Fibroblast of lung (primary cell): ENCODE results near the gene C7orf57. TPM values are rescaled to one million over a fixed set of nuclear protein-coding genes. Genes with fewer than 3 reads are reported as not detected.

Source experiments
- DNase-seq, 2 donors: peaks; one replicate each; pipeline versions ENCODE4 v3.0.0 to v3.0.0-alpha.2; 2010; ENCODE audit warnings: low read depth in 2 of 2
- H2AFZ ChIP-seq: 2 replicates; pipeline ENCODE4 v1.5.1; 2012; ENCODE audit warnings: low read length, control low read depth, inconsistent platforms
- H3K27ac ChIP-seq: 2 replicates; pipeline ENCODE4 v1.5.1; 2011; ENCODE audit warnings: low read length, control low read depth; ENCODE audit not compliant: insufficient read depth
- H3K27me3 ChIP-seq: 2 replicates; pipeline ENCODE4 v1.5.1; 2011; ENCODE audit warnings: mild to moderate bottlenecking, low read length; ENCODE audit not compliant: control insufficient read depth, insufficient read depth
- H3K36me3 ChIP-seq: 2 replicates; pipeline ENCODE4 v1.5.1; 2011; ENCODE audit warnings: low read length; ENCODE audit not compliant: control insufficient read depth, insufficient read depth
- H3K4me1 ChIP-seq: 2 replicates; pipeline ENCODE4 v1.5.1; 2011; ENCODE audit warnings: low read length; ENCODE audit not compliant: control insufficient read depth, insufficient read depth; ENCODE audit errors: extremely low read depth
- H3K4me2 ChIP-seq: 2 replicates; pipeline ENCODE4 v1.5.1; 2011; ENCODE audit warnings: low read length, control low read depth; ENCODE audit not compliant: insufficient read depth; ENCODE audit errors: extremely low read depth
- H3K4me3 ChIP-seq, 4 experiments: fragments of 200-600 bp in 1 of 4; sonication (generic) in 1 of 4; replicated peaks in 1 of 4; 2 replicates each; pipeline ENCODE4 v1.5.1; 2011 to 2016; ENCODE audit warnings: low read length in 4 of 4, low read depth in 3 of 4, mild to moderate bottlenecking in 3 of 4, control low read depth in 2 of 4, inconsistent platforms in 1 of 4, mixed read lengths in 1 of 4; ENCODE audit not compliant: insufficient read depth in 1 of 4; ENCODE audit errors: control extremely low read depth in 1 of 4
- H3K79me2 ChIP-seq: 2 replicates; pipeline ENCODE4 v1.5.1; 2012; ENCODE audit warnings: mild to moderate bottlenecking, low read length, inconsistent platforms; ENCODE audit not compliant: control insufficient read depth, insufficient read depth
- H3K9ac ChIP-seq: 2 replicates; pipeline ENCODE4 v1.5.1; 2011; ENCODE audit warnings: mild to moderate bottlenecking, low read length, control low read depth; ENCODE audit not compliant: insufficient read depth
- H3K9me3 ChIP-seq: 2 replicates; pipeline ENCODE4 v1.5.1; 2012; ENCODE audit warnings: low read depth, low read length; ENCODE audit not compliant: control insufficient read depth, insufficient read depth
- H4K20me1 ChIP-seq: 2 replicates; pipeline ENCODE4 v1.5.1; 2011; ENCODE audit warnings: low read length; ENCODE audit not compliant: control insufficient read depth, insufficient read depth; ENCODE audit errors: extremely low read depth
- EZH2 ChIP-seq: IDR thresholded peaks from 2 replicates; pipeline ENCODE4 v1.5.1; 2012; ENCODE audit warnings: low read length, control low read depth, mild to moderate bottlenecking; ENCODE audit errors: missing control alignments
- polyA plus RNA-seq, 2 donors: library from polyadenylated mRNA; depleted of rRNA in 1 of 2; stranded (reverse) in 1 of 2; unstranded in 1 of 2; fragments of >200 nt; gene quantifications; 2 replicates each; pipeline ENCODE4 v1.2.1, GENCODE V29; 2011 to 2012; ENCODE audit warnings: missing spikeins in 1 of 2
- total RNA-seq: library from RNA; depleted of rRNA; stranded (reverse); fragments of >200 nt; gene quantifications from 2 replicates; pipeline ENCODE4 v1.2.1, GENCODE V29; 2014
- TF ChIP-seq, protein P1 (sequence below), 2 donors: IDR thresholded peaks in 1 of 2; conservative IDR thresholded peaks in 1 of 2; 1 replicate in 1 of 2; 2 replicates in 1 of 2; pipeline ENCODE4 v1.5.1; 2011 to 2012; ENCODE audit warnings: low read length in 2 of 2, control low read depth in 1 of 2, inconsistent platforms in 1 of 2, low read depth in 1 of 2, mild to moderate bottlenecking in 1 of 2

The C7orf57 gene
- total and polyA plus RNA-seq, 2 donors (not counting 1 experiment from before 2014, with no cell fraction given): not detected

DNA sequence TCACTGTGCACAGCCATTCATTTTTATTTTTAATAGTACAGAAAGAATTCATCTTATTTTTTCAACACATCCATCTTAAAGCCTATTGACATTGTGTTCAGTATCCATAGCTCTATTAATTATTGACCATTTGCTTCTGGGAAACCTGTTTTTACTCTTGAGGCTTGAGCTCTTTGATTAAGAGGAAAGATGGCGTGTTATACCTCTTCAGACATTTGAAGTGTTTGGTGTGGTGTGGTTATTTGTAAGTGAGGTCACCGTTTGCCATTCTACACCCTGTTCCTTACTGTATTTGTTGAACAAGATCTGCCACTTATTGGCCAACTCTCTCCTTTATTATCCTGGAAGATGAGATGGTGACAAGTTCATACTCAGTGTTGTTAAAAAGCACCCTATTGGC lies 18.4 kb downstream of the C7orf57 start:
- Histone ChIP-seq H3K27me3 (no peaks in the 10 kb centered on the region), H3K9me3 (no peaks in the 10 kb centered on the region), H3K36me3 (no peaks in the 10 kb centered on the region), H3K4me3 (no peak overlapping the region), H3K4me1 (no peaks in the 10 kb centered on the region), H3K27ac (no peak overlapping the region), H3K9ac (no peak overlapping the region), H4K20me1 (no peaks in the 10 kb centered on the region), H2AFZ (no peak overlapping the region), H3K79me2 (no peaks in the 10 kb centered on the region), H3K4me2 (no peak overlapping the region)
- DNase-seq: no peak
- TF ChIP-seq EZH2: no peak
- TF ChIP-seq, protein P1, sequence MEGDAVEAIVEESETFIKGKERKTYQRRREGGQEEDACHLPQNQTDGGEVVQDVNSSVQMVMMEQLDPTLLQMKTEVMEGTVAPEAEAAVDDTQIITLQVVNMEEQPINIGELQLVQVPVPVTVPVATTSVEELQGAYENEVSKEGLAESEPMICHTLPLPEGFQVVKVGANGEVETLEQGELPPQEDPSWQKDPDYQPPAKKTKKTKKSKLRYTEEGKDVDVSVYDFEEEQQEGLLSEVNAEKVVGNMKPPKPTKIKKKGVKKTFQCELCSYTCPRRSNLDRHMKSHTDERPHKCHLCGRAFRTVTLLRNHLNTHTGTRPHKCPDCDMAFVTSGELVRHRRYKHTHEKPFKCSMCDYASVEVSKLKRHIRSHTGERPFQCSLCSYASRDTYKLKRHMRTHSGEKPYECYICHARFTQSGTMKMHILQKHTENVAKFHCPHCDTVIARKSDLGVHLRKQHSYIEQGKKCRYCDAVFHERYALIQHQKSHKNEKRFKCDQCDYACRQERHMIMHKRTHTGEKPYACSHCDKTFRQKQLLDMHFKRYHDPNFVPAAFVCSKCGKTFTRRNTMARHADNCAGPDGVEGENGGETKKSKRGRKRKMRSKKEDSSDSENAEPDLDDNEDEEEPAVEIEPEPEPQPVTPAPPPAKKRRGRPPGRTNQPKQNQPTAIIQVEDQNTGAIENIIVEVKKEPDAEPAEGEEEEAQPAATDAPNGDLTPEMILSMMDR (conservative IDR thresholded peaks at IDR 0.05 in 1 of 2, IDR thresholded peaks at IDR 0.05 in 1 of 2; ENCODE audit: low read depth in 1 of 2, low read length in 2 of 2): no peak

DNA sequence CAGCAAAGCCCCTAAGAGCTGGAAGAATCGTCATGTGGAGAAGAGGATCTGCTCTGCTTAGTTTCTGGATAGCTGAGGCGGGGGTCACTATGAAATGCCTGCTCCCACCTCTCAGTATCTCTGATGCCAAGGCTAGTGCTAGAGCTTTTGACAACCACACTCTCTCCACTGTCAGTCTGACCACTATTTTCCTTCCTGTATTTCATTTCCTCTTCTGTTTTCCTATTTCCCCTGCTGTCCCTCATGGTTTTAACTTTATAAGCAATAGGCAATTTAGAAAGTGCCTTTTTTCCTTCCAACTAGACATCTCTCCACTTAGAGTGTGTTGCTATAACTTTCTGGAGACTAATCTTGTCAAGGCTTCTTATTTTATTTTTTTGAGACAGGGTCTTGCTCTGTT lies 23.6 kb downstream of the C7orf57 start:
- no peaks in the 10 kb centered on the region for H3K79me2 ChIP-seq
- no peak overlapping the region for H3K4me3 ChIP-seq
- H3K9me3 ChIP-seq: no peaks in the 10 kb centered on the region
- TF ChIP-seq, protein P1 (conservative IDR thresholded peaks at IDR 0.05 in 1 of 2, IDR thresholded peaks at IDR 0.05 in 1 of 2; ENCODE audit: low read depth in 1 of 2, low read length in 2 of 2): no peak
- TF ChIP-seq EZH2: no peak
- no peak overlapping the region for H2AFZ ChIP-seq
- H3K4me2 ChIP-seq: no peak overlapping the region
- no peak overlapping the region for H3K9ac ChIP-seq
- H4K20me1 ChIP-seq: no peaks in the 10 kb centered on the region
- no peaks in the 10 kb centered on the region for H3K36me3 ChIP-seq
- no peak overlapping the region for H3K27ac ChIP-seq
- no peak for DNase-seq
- no peaks in the 10 kb centered on the region for H3K27me3 ChIP-seq
- H3K4me1 ChIP-seq: no peaks in the 10 kb centered on the region

DNA sequence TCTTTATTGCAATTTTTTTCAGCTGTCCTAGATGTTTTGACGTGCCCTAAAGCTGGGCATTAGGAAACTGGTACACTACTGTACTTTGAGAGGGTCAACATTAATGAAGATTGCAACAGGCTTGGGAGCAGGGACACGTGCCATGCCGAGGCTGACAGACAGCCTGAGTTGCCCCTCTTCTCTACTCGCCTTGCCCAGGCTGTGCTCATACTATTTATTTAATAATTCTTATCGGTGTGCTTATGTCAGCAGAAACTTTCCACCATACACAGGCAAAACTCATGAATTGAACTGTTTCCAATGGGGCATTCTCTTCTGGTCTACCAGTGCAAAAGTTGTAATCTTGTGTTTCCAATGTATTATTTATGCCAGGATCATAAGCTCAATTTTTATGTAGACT lies 24.4 kb downstream of the C7orf57 start:
- TF ChIP-seq EZH2: no peak
- TF ChIP-seq, protein P1 (conservative IDR thresholded peaks at IDR 0.05 in 1 of 2, IDR thresholded peaks at IDR 0.05 in 1 of 2; ENCODE audit: low read depth in 1 of 2, low read length in 2 of 2): no peak
- Histone ChIP-seq H3K27me3 (no peaks in the 10 kb centered on the region), H3K4me3 (no peak overlapping the region), H3K4me1 (no peaks in the 10 kb centered on the region), H3K79me2 (no peaks in the 10 kb centered on the region), H4K20me1 (no peaks in the 10 kb centered on the region), H2AFZ (no peak overlapping the region), H3K9me3 (no peaks in the 10 kb centered on the region), H3K9ac (no peak overlapping the region), H3K4me2 (no peak overlapping the region), H3K27ac (no peak overlapping the region), H3K36me3 (no peaks in the 10 kb centered on the region)
- DNase-seq: no peak
